Measurements from ENCODE around the gene HTRA2.

HTRA2 gene

GRCh38 chr2:74515271-74515980, 14.3 kb upstream of the HTRA2 start:
- DNase-seq (ENCODE audit: low spot score) (no peak), FAIRE-seq (no peak)

- FAIRE-seq, result no peak
- no peak for DNase-seq (ENCODE audit: low spot score)
Observed at GRCh38 chr2:74515981-74516633, 13.6 kb upstream of the HTRA2 start.

GRCh38 chr2:74516650-74517049, 13.1 kb upstream of the HTRA2 start:
- DNase-seq (ENCODE audit: low spot score) (no peak), FAIRE-seq (no peak)

GRCh38 chr2:74522516-74522915, 7.2 kb upstream of the HTRA2 start:
- FAIRE-seq (no peak), DNase-seq (ENCODE audit: low spot score) (no peak)

- DNase-seq (ENCODE audit: low spot score) (no peak), FAIRE-seq (no peak)
Observed at GRCh38 chr2:74524005-74524404, 5.7 kb upstream of the HTRA2 start.

- DNase-seq (ENCODE audit: low spot score), result no peak
- FAIRE-seq, result no peak
Observed at GRCh38 chr2:74524955-74525716, 4.6 kb upstream of the HTRA2 start.

GRCh38 chr2:74525717-74526648, 3.8 kb upstream of the HTRA2 start, which contains the start of gene DQX1:
TSS of gene DQX1 (minus strand) at chr2:74526231. CDS start at chr2:74525729, 502 bp downstream.
- DNase-seq (ENCODE audit: low spot score), result peak; percentile 8
- FAIRE-seq, result no peak

GRCh38 chr2:74526649-74527230, 3.0 kb upstream of the HTRA2 start:
- no peak for DNase-seq (ENCODE audit: low spot score)
- FAIRE-seq, result no peak

GRCh38 chr2:74527741-74528140, 2.0 kb upstream of the HTRA2 start:
- DNase-seq (ENCODE audit: low spot score), result no peak
- no peak for FAIRE-seq

GRCh38 chr2:74528600-74529356, 955 bp upstream of the HTRA2 start:
- FAIRE-seq (no peak), DNase-seq (ENCODE audit: low spot score) (no peak)

GRCh38 chr2:74530239-74531187, 780 bp downstream of the HTRA2 start:
- FAIRE-seq (no peak), DNase-seq (ENCODE audit: low spot score) (no peak)

GRCh38 chr2:74531666-74532065, 1.9 kb downstream of the HTRA2 start:
- DNase-seq (ENCODE audit: low spot score) (no peak), FAIRE-seq (no peak)

GRCh38 chr2:74532222-74532621, 2.5 kb downstream of the HTRA2 start:
- no peak for FAIRE-seq
- peak; percentile 26 for DNase-seq (ENCODE audit: low spot score)

- DNase-seq (ENCODE audit: low spot score) (no peak), FAIRE-seq (no peak)
Observed at GRCh38 chr2:74533464-74533863, 3.7 kb downstream of the HTRA2 start.

GRCh38 chr2:74534411-74534810, 4.7 kb downstream of the HTRA2 start:
- no peak for DNase-seq (ENCODE audit: low spot score)

GRCh38 chr2:74535440-74535965, 5.8 kb downstream of the HTRA2 start:
- no peak for DNase-seq (ENCODE audit: low spot score)
- no peak for FAIRE-seq

More at GRCh38 chr2:74534411-74534810, 4.7 kb downstream of the HTRA2 start:
- no peak for FAIRE-seq

GRCh38 chr2:74536166-74536950, 6.6 kb downstream of the HTRA2 start:
- FAIRE-seq (no peak), DNase-seq (ENCODE audit: low spot score) (no peak)

- no peak for FAIRE-seq
- no peak for DNase-seq (ENCODE audit: low spot score)
Observed at GRCh38 chr2:74537140-74537539, 7.4 kb downstream of the HTRA2 start.
